Right lobe of liver (tissue), 6 donors: Measurements from ENCODE around the gene MAGEA1. TPM values are rescaled to one million over a fixed set of nuclear protein-coding genes. Genes with fewer than 3 reads are reported as not detected.

ENCODE experiments used
- ATAC-seq, 4 donors: fragments of 200-7000 bp; cut with Tn5 transposase; one replicate each; pipeline ENCODE4 v1.9.1; 2020; ENCODE audit warnings: mild to moderate bottlenecking in 4 of 4, moderate library complexity in 4 of 4
- DNase-seq, 3 donors: peaks; one replicate each; pipeline ENCODE4 v3.0.0-alpha.2; 2020
- H3K27ac ChIP-seq, 3 donors: fragments of 200-600 bp; one replicate each; pipeline ENCODE4 v1.8.0; 2022
- H3K27me3 ChIP-seq, 2 donors: fragments of 200-600 bp; one replicate each; pipeline ENCODE4 v1.8.0; 2022
- H3K36me3 ChIP-seq, 4 donors: fragments of 200-600 bp; sonication (generic) in 1 of 4; one replicate each; pipeline versions ENCODE4 v1.5.1 to v1.8.0; 2017 to 2022; ENCODE audit warnings: control low read depth in 1 of 4
- H3K4me1 ChIP-seq, 4 donors: fragments of 200-600 bp; sonication (generic) in 1 of 4; one replicate each; pipeline versions ENCODE4 v1.5.1 to v1.8.0; 2017 to 2022; ENCODE audit warnings: control low read depth in 1 of 4
- H3K4me3 ChIP-seq, 3 donors: fragments of 200-600 bp; one replicate each; pipeline ENCODE4 v1.8.0; 2022
- H3K9me3 ChIP-seq, 4 donors: fragments of 200-600 bp; sonication (generic) in 1 of 4; one replicate each; pipeline versions ENCODE4 v1.5.1 to v1.8.0; 2017 to 2022; ENCODE audit warnings: control low read depth in 1 of 4
- POLR2A ChIP-seq: fragments of 450-650 bp; IDR thresholded peaks from one replicate; pipeline ENCODE4 v1.6.1; 2017; ENCODE audit warnings: antibody characterized with exemption, mild to moderate bottlenecking
- WGBS: methylation state at CpG from one replicate; pipeline ENCODE4 v1.1.6; 2018; ENCODE audit warnings: low coverage, low lambda C conversion rate; ENCODE audit not compliant: insufficient coverage; ENCODE audit errors: missing lambda C conversion rate; 5-methylcytosine and 5-hydroxymethylcytosine counted together
- intact Hi-C, 2 donors: fragments of 100-400 bp; cut with DNase I; formaldehyde crosslinking; loops; one replicate each; pipeline versions ENCODE4 v1.11.2 to v1.14.1; 2022
- total RNA-seq, 6 experiments: library from RNA; depleted of rRNA in 2 of 6; stranded (reverse); fragments of >200 nt in 2 of 6; fragmentation: NEBNext Ultra II Directional in 3 of 6; extraction: Animal tissue kit (Norgen Biotek cat#: 25700) in 3 of 6; gene quantifications; one replicate each; pipeline versions ENCODE4 v1.1.0 to v1.2.4, GENCODE V29; 2016 to 2023
- TF ChIP-seq, protein P1 (sequence below), 4 donors: fragments of 200-600 bp in 3 of 4; fragments of 450-650 bp in 1 of 4; IDR thresholded peaks; one replicate each; pipeline versions ENCODE4 v1.5.1 to v1.8.0; 2016 to 2022; ENCODE audit warnings: antibody characterized with exemption in 4 of 4, mild to moderate bottlenecking in 2 of 4
- donor health status: DM: no; HTN: yes; CAD: no.
- donor health status: DM: no; HTN: no; CAD: no.
- donor health status: DM: no; HTN: no; CAD: no.
- donor health status: DM: no; HTN: yes; CAD: no.
- donor health status: DM: no; HTN: yes; CAD: no.

Gene MAGEA1
- total RNA-seq, 6 experiments from 2014 or later, result not detected

DNA sequence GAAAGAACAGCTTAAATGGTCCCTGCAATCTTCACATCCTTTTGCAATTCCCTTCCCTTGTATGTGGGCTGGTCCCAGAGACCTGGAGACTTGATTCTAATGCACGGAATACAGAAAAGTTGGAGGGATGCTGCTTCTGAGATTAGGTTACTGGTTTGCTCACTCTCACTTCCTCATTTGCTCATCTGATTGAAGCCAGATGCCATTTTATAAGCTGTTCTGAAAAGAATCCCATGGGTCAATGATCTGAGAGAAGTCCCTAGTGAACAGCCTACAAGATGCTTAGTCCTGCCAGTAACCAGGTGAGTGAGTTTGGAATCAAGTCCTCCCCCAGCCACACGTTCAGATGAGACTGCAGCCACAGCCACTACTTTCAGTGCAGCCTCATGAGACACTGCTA lies 35.9 kb downstream of the MAGEA1 start:
- H3K4me3 ChIP-seq, result no peak overlapping the region
- WGBS, result 24% methylated on average over 2 of the region's 2 CpGs
- ATAC-seq, result no peak
- no peaks in the 10 kb centered on the region for H3K27me3 ChIP-seq
- no peaks in the 10 kb centered on the region for H3K36me3 ChIP-seq
- TF ChIP-seq POLR2A, result no peak
- TF ChIP-seq, protein P1, sequence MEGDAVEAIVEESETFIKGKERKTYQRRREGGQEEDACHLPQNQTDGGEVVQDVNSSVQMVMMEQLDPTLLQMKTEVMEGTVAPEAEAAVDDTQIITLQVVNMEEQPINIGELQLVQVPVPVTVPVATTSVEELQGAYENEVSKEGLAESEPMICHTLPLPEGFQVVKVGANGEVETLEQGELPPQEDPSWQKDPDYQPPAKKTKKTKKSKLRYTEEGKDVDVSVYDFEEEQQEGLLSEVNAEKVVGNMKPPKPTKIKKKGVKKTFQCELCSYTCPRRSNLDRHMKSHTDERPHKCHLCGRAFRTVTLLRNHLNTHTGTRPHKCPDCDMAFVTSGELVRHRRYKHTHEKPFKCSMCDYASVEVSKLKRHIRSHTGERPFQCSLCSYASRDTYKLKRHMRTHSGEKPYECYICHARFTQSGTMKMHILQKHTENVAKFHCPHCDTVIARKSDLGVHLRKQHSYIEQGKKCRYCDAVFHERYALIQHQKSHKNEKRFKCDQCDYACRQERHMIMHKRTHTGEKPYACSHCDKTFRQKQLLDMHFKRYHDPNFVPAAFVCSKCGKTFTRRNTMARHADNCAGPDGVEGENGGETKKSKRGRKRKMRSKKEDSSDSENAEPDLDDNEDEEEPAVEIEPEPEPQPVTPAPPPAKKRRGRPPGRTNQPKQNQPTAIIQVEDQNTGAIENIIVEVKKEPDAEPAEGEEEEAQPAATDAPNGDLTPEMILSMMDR (IDR thresholded peaks at IDR 0.05), result no peak
- H3K9me3 ChIP-seq, result no peaks in the 10 kb centered on the region
- intact Hi-C loops, result no loop called here
- no peak for DNase-seq
- H3K27ac ChIP-seq, result no peak overlapping the region
- H3K4me1 ChIP-seq, result no peaks in the 10 kb centered on the region

DNA sequence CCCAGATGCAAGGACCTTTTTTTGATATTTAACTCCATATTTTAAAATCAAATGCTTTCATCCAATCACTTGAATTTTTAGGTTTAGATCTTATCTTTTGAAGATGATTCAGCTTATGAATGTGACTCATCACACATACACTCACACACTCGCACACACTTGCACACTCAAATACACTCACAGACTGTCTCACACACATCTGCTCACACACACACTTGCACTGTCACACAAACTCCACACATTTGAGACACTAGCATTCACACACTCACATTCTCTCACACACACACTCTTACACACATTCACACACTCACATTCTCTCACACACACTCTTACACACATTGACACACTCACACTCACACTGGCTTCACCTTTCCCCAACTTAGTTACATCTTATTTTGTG lies 37.8 kb downstream of the MAGEA1 start:
- no peak for ATAC-seq
- Histone ChIP-seq H3K36me3 (no peaks in the 10 kb centered on the region), H3K27ac (no peak overlapping the region), H3K4me1 (no peaks in the 10 kb centered on the region), H3K4me3 (no peak overlapping the region), H3K9me3 (no peaks in the 10 kb centered on the region), H3K27me3 (no peaks in the 10 kb centered on the region)
- intact Hi-C loops, result no loop called here
- WGBS, result 56% methylated on average over 1 of the region's 1 CpG
- DNase-seq, result no peak
- TF ChIP-seq, protein P1 (IDR thresholded peaks at IDR 0.05), result no peak
- no peak for TF ChIP-seq POLR2A

DNA sequence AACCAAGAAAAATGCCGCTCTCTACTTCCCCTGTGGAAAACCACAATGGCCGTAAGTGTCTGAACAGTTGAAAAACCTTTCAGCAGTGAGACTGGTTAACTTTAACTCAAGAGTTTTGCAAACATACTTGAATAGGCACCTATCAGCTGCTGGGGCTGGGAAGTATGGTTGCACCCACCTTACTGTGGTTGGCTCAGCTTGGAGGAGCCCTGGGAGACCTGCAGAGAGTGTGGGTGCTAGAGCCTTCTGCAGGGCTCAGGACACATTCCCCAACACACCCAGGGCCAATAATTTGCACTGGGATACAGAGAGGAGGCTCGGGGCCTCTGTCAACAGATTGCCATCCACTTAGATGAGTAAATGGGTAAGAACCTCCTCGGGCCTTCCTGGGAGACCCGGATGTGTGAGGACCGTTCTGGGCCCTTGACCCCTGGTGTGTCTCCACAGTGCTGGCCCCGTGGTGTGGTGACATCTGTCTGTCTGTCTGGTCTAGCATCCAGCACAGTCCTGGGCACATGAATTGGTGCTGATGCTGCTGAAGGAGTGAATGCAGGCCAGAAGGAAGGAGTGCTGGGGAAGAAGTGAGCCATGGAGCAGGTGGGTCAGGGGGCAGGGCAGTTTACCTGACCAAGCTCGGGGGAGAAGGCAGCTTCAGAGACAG lies 46.5 kb downstream of the MAGEA1 start:
- Histone ChIP-seq H3K27me3 (no peaks in the 10 kb centered on the region), H3K36me3 (no peaks in the 10 kb centered on the region), H3K4me3 (no peak overlapping the region), H3K4me1 (no peaks in the 10 kb centered on the region), H3K27ac (no peak overlapping the region), H3K9me3 (no peaks in the 10 kb centered on the region)
- DNase-seq (no peak), ATAC-seq (no peak)
- WGBS, result 71% methylated on average over 7 of the region's 8 CpGs
- TF ChIP-seq POLR2A, result no peak
- TF ChIP-seq, protein P1 (IDR thresholded peaks at IDR 0.05), result no peak
- intact Hi-C loops, result no loop called here

DNA sequence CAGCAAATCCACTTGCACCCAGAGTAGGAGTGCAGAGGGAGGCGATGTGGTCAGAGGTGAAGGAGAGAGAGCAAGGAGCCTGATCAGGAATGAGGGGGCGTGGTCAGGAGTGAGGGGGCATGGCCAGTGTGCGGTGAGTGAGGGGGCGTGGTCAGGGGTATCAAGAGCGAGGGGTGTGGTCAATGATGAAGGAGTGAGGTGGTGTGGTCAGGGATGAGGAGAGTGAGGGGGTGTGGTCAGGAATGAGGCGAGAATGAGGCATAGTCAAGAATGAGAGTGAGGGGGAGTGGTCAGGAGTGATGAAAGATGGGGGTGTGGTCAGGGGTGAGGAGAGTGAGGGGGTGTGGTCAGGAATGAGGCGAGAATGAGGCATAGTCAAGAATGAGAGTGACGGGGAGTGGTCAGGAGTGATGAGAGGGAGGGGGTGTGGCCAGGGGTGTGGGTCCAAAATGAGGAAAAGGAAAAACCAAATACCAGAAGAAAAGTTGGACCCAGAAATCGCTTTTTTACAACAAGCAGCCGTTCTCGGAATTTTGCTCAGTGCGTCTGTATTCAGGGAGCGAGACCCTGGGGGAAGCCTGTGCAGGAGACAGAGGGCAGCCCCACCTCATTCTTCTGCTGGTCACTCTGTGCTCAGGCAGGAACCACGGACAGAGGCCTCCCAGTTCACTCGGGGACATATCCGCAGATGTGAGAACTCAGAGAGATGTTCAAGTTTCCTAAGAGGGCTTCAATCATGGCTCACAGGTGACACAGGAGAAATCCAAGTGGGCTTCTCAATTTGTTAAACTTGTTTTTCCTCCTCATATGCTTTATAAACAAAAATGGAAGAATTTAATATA lies 47.5 kb downstream of the MAGEA1 start:
- ATAC-seq (no peak), DNase-seq (no peak)
- WGBS, result 32% methylated on average over 14 of the region's 16 CpGs
- TF ChIP-seq POLR2A, result no peak
- TF ChIP-seq, protein P1 (IDR thresholded peaks at IDR 0.05), result no peak
- Histone ChIP-seq H3K9me3 (no peaks in the 10 kb centered on the region), H3K27ac (no peak overlapping the region), H3K4me3 (no peak overlapping the region), H3K27me3 (no peaks in the 10 kb centered on the region), H3K4me1 (no peaks in the 10 kb centered on the region), H3K36me3 (no peaks in the 10 kb centered on the region)
- intact Hi-C loops, result no loop called here

Other genes with a start within 250 kb of the MAGEA1 start
- not detected for gene PNMA5, start 185.2 kb upstream of the MAGEA1 start, total RNA-seq
- gene PNMA3, start 122.8 kb upstream of the MAGEA1 start, total RNA-seq, result under 1 TPM in 4 of 6 experiments, not detected in 2; 0.09 to 0.74 (median 0.42) TPM
- 10 to 100 TPM in 2 of 6 experiments, 1 to 10 TPM in 4; 2.4 to 22.5 (median 7.1) TPM for gene PNMA6A, start 106.8 kb upstream of the MAGEA1 start, total RNA-seq
- not detected for gene PNMA6F, start 142.5 kb downstream of the MAGEA1 start, total RNA-seq
- 10 to 100 TPM in 3 of 6 experiments, 1 to 10 TPM in 3; 8.1 to 12.0 (median 10.3) TPM for gene ZNF275, start 154.9 kb downstream of the MAGEA1 start, total RNA-seq
- gene PNMA6E, start 222.1 kb downstream of the MAGEA1 start, total RNA-seq, result not detected
- 1 to 10 TPM in 1 of 6 experiments, under 1 TPM in 5; 0.31 to 1.4 (median 0.41) TPM for gene ZFP92, start 232.2 kb downstream of the MAGEA1 start, total RNA-seq